Measurements from ENCODE around the gene PPP2R3A.

Gene PPP2R3A

DNA sequence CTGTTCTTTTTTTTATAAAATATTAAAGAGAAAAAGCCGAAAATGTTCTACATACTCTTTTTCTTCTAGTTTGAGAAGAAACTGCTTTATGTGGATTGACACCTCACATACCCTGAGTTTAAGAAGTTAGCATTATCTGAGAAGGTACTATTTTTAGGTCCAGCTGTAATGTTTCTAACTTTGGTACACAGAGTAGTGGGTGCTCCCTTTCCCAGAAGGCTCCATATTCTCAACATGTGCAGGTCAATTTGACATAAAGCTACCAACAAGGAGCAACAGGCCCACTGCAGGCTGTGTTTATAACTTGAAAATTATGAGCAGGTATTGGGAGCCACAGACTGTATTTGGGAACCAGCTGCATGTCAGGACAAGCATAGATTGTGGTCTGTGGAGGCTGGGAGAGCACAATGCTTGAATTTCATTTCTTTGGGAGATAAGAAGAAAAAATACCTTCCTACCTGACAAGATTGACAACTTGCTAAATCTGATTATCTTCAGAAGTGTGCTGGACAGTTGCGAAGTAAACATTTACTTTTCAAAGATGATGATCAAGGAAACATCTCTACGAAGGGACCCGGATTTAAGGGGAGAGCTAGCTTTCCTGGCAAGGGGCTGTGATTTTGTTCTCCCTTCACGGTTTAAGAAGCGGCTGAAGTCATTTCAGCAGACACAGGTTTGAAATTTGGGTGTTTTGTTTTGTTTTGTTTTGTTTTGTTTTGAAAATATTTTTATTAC, 57.2 kb downstream of the PPP2R3A start:
- Histone ChIP-seq H3K79me2 (ENCODE audit: control insufficient read depth, insufficient read depth, low read length, unreplicated experiment) (no peaks in the 10 kb centered on the region), H3K4me1 (ENCODE audit: control insufficient read depth, insufficient read depth, low read length, unreplicated experiment) (peaks cover 7% of the 10 kb centered on the region), H3K4me3 (ENCODE audit: low read depth, low read length) (no peak overlapping the region), H3K27me3 (ENCODE audit: insufficient read depth, low read length) (no peaks in the 10 kb centered on the region), H3K36me3 (ENCODE audit: insufficient read depth, low read length) (no peaks in the 10 kb centered on the region), H3K27ac (ENCODE audit: low read depth, low read length) (no peak overlapping the region), H2AFZ (ENCODE audit: low read length, unreplicated experiment) (no peak overlapping the region)

DNA sequence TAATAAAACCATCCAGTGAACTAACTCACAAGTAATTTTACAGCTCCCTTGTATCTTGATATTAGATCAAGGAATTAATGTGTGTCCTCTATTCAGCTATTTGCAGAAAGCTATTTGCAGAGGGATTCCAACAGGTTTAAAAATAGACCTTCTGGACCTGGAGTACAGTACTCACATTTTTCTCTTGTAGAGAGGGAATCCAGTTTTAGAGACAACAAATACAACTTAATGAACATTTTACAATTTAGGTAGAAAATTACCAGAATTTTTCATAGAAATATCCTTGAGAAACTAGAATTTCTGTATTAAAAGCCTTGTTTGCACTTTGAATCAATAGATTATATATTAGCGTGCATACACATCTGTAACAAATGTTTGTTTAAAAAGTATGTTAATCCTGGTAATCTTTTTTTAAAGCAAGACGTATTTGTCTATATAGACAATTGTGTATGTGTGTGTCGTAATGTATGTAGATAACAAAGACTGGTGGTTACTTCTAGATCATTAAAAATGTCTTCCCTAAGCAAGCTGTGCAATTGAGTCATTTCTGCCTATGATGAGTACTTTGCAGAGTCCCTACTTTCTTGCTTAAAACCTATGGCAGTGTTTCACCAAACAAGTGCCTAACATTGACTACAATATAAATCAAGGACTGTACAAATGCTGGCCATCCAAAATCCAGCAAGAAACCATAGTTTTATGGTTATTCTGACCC, 57.9 kb downstream of the PPP2R3A start:
- no peak overlapping the region for H3K4me3 ChIP-seq (ENCODE audit: low read depth, low read length)
- H3K4me1 ChIP-seq (ENCODE audit: control insufficient read depth, insufficient read depth, low read length, unreplicated experiment) = peaks cover 7% of the 10 kb centered on the region
- no peaks in the 10 kb centered on the region for H3K27me3 ChIP-seq (ENCODE audit: insufficient read depth, low read length)
- H3K27ac ChIP-seq (ENCODE audit: low read depth, low read length) = no peak overlapping the region
- no peak overlapping the region for H2AFZ ChIP-seq (ENCODE audit: low read length, unreplicated experiment)
- no peaks in the 10 kb centered on the region for H3K79me2 ChIP-seq (ENCODE audit: control insufficient read depth, insufficient read depth, low read length, unreplicated experiment)
- H3K36me3 ChIP-seq (ENCODE audit: insufficient read depth, low read length) = no peaks in the 10 kb centered on the region

DNA sequence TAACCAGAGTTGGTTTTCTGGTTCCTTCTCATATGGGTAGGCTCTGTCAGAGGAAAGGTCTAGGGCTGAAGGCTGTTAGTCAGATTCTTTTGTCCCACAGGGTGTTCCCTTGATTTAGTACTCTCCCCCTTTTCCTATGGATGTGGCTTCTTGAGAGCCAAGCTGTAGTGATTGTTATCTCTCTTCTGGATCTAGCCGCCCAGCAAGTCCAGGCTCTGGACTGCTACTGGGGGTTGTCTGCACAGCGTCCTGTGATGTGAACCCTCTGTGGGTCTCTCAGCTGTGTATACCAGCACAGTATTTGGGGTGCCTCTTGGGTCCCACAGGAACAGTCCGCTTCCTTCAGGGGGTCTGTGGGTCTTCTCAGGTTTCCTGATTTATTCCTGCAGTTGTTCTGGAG, 70.8 kb downstream of the PPP2R3A start:
- Histone ChIP-seq H3K4me1 (ENCODE audit: control insufficient read depth, insufficient read depth, low read length, unreplicated experiment) (no peaks in the 10 kb centered on the region), H3K4me3 (ENCODE audit: low read depth, low read length) (no peak overlapping the region), H2AFZ (ENCODE audit: low read length, unreplicated experiment) (no peak overlapping the region), H3K27me3 (ENCODE audit: insufficient read depth, low read length) (no peaks in the 10 kb centered on the region), H3K27ac (ENCODE audit: low read depth, low read length) (no peak overlapping the region), H3K36me3 (ENCODE audit: insufficient read depth, low read length) (no peaks in the 10 kb centered on the region; the same call in 1 of the 2 replicates), H3K79me2 (ENCODE audit: control insufficient read depth, insufficient read depth, low read length, unreplicated experiment) (no peaks in the 10 kb centered on the region)

DNA sequence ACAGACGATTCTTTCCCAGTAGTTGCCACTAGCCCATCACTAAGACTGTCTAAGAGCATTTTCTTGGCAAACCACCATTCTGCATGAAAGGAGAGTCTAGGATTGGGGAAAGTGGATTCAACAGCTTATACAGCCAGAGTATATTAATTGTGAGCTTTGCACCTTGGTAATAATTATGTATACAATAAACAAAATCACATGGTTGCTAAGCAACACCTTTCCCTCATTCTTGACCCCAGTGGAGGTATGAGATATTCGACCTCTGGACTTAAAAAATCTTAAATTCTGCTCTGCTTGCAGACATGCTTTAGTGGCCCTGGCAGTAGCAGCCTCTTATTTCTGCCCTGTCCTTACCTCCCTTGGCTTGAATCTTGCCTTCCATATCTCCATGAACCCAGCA, 73.1 kb downstream of the PPP2R3A start:
- no peaks in the 10 kb centered on the region for H3K27me3 ChIP-seq (ENCODE audit: insufficient read depth, low read length)
- H3K36me3 ChIP-seq (ENCODE audit: insufficient read depth, low read length) = no peaks in the 10 kb centered on the region; the same call in 1 of the 2 replicates
- H3K79me2 ChIP-seq (ENCODE audit: control insufficient read depth, insufficient read depth, low read length, unreplicated experiment) = no peaks in the 10 kb centered on the region
- no peak overlapping the region for H2AFZ ChIP-seq (ENCODE audit: low read length, unreplicated experiment)
- H3K4me3 ChIP-seq (ENCODE audit: low read depth, low read length) = no peak overlapping the region
- H3K27ac ChIP-seq (ENCODE audit: low read depth, low read length) = no peak overlapping the region
- H3K4me1 ChIP-seq (ENCODE audit: control insufficient read depth, insufficient read depth, low read length, unreplicated experiment) = no peaks in the 10 kb centered on the region

DNA sequence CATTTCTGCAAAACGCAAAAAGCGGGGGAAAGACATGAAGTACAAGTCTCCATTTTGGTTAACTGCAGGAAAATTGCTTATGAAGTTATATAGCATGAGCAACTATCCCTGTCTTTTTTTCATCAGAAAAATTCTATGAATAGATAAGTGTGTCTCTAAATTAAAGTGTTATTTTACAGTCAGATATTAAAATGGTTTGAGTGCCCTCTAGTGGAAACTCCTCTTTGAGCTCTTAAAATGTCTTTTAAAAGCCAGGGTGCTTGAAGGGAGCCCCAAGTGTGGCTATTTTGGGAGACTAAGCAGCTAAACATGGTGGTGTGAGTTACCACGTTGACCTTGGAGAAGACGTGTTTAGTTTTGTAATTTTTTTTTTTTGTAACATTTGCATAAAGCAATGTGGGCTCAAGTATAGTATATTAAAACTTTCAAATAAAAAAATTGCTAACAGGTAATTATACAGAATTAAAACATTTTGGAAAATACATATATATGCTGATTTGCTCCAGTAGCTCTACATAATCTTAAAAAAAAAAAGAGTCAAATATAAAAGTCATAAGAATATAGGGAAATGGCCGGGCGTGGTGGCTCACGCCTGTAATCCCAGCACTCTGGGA, 77.2 kb downstream of the PPP2R3A start:
- no peaks in the 10 kb centered on the region; the same call in 1 of the 2 replicates for H3K36me3 ChIP-seq (ENCODE audit: insufficient read depth, low read length)
- H3K27me3 ChIP-seq (ENCODE audit: insufficient read depth, low read length) = no peaks in the 10 kb centered on the region
- no peaks in the 10 kb centered on the region for H3K4me1 ChIP-seq (ENCODE audit: control insufficient read depth, insufficient read depth, low read length, unreplicated experiment)
- H3K4me3 ChIP-seq (ENCODE audit: low read depth, low read length) = no peak overlapping the region
- no peak overlapping the region for H2AFZ ChIP-seq (ENCODE audit: low read length, unreplicated experiment)
- no peak overlapping the region for H3K27ac ChIP-seq (ENCODE audit: low read depth, low read length)
- H3K79me2 ChIP-seq (ENCODE audit: control insufficient read depth, insufficient read depth, low read length, unreplicated experiment) = no peaks in the 10 kb centered on the region

DNA sequence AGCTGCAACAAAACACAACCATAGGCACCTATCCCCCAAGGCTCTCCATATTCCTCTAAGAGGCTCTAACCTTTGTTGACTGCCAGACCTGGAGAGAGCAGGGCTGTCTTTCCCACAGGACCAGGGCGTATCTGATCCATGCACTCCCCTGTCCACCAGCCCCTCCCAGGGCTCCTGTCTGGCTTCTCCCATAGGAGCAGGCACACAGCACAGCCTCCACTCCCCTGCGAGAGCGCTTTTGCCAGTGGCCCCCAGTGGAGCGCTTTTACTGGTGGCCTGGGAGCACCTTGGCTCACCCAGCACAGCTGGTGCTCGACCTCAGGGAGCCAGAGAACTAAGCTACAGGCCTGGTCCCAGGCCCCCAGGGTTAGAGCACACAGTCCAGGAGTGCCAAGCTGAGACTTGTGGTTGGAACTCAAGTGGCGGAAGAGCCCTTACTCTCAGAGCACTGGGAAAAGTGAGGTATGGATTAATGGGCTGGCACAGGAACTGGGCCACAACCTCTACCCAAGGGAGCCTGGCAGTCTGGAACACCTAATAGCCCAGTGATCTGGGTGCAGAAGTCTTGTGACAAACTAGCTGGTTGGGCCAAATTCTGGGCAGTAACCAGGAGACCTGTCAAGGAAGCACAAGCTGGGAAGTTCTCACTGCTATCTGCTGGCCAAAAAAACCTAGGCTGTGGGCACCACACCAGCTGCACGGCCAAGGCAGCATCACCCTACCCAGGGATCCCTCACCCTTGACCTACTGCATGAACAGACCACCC, 79.6 kb downstream of the PPP2R3A start:
- H3K4me3 ChIP-seq (ENCODE audit: low read depth, low read length) = no peak overlapping the region
- no peak overlapping the region for H3K27ac ChIP-seq (ENCODE audit: low read depth, low read length)

DNA sequence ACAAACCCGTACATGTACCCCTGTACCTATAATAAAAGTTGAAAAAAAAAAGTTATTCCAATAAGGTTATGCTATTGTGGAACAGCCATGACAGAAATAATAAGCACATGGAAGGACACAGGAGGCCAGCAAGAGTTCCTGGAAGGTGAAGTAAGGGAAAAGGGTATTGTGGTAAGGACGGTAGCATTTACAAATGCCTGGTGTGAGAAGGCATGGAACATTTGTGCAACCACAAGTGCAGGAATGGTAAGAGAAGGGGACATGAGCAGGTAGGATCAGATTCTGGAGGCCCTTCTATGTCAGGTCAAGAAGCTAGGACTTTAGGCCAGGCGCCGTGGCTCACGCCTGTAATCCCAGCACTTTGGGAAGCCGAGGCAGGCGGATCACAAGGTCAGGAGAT, 82.5 kb downstream of the PPP2R3A start:
- Histone ChIP-seq H3K4me1 (ENCODE audit: control insufficient read depth, insufficient read depth, low read length, unreplicated experiment) (no peaks in the 10 kb centered on the region), H3K27me3 (ENCODE audit: insufficient read depth, low read length) (no peaks in the 10 kb centered on the region), H3K79me2 (ENCODE audit: control insufficient read depth, insufficient read depth, low read length, unreplicated experiment) (no peaks in the 10 kb centered on the region), H3K27ac (ENCODE audit: low read depth, low read length) (no peak overlapping the region), H3K4me3 (ENCODE audit: low read depth, low read length) (no peak overlapping the region), H2AFZ (ENCODE audit: low read length, unreplicated experiment) (no peak overlapping the region), H3K36me3 (ENCODE audit: insufficient read depth, low read length) (no peaks in the 10 kb centered on the region)

More for the DNA sequence above, 79.6 kb downstream of the PPP2R3A start:
- no peaks in the 10 kb centered on the region; the same call in 1 of the 2 replicates for H3K36me3 ChIP-seq (ENCODE audit: insufficient read depth, low read length)
- no peak overlapping the region for H2AFZ ChIP-seq (ENCODE audit: low read length, unreplicated experiment)
- no peaks in the 10 kb centered on the region for H3K27me3 ChIP-seq (ENCODE audit: insufficient read depth, low read length)
- no peaks in the 10 kb centered on the region for H3K4me1 ChIP-seq (ENCODE audit: control insufficient read depth, insufficient read depth, low read length, unreplicated experiment)
- H3K79me2 ChIP-seq (ENCODE audit: control insufficient read depth, insufficient read depth, low read length, unreplicated experiment) = no peaks in the 10 kb centered on the region

DNA sequence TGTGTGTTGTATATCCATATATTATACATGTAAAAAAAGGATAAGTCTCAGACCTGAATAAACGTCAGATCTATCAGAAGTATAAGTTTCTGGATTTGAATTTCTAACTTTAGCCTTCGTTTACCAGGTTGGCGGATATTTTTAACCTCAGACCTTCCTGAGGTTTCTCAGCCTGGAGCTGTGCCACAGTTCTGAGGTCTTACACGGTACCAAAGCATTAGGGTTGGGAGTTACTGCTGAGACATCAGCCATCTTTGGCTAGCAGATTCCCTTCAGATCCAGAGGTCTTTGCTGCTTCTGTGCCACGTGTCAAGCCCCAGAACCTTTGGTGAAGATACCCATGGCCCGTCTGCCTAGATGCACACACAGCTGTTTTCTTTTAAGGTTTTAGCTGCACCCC, 84.7 kb downstream of the PPP2R3A start:
- Histone ChIP-seq H2AFZ (ENCODE audit: low read length, unreplicated experiment) (no peak overlapping the region), H3K27me3 (ENCODE audit: insufficient read depth, low read length) (no peaks in the 10 kb centered on the region), H3K79me2 (ENCODE audit: control insufficient read depth, insufficient read depth, low read length, unreplicated experiment) (no peaks in the 10 kb centered on the region), H3K4me1 (ENCODE audit: control insufficient read depth, insufficient read depth, low read length, unreplicated experiment) (no peaks in the 10 kb centered on the region), H3K27ac (ENCODE audit: low read depth, low read length) (no peak overlapping the region), H3K4me3 (ENCODE audit: low read depth, low read length) (no peak overlapping the region), H3K36me3 (ENCODE audit: insufficient read depth, low read length) (no peaks in the 10 kb centered on the region)

DNA sequence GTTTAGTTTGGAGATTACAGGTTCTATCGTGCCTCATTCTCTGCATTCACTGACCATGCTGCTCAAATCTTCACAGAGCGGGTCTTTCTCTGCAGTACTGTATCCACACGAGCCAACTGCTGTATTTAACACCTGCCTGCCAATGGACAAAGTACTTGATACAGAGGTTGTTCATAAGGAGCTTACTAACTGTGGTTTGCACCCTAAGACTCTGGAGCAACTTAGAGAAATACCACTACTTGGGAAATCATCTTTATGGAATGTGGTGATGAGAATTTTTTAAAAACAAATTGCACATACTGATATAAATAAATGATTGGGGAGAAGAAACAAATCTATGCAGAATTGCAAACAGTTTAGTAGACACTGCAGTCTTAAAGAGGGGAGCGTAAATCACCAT, 90.0 kb downstream of the PPP2R3A start:
- H2AFZ ChIP-seq (ENCODE audit: low read length, unreplicated experiment) = no peak overlapping the region
- H3K4me3 ChIP-seq (ENCODE audit: low read depth, low read length) = no peak overlapping the region
- H3K4me1 ChIP-seq (ENCODE audit: control insufficient read depth, insufficient read depth, low read length, unreplicated experiment) = no peaks in the 10 kb centered on the region
- no peaks in the 10 kb centered on the region for H3K36me3 ChIP-seq (ENCODE audit: insufficient read depth, low read length)
- H3K79me2 ChIP-seq (ENCODE audit: control insufficient read depth, insufficient read depth, low read length, unreplicated experiment) = no peaks in the 10 kb centered on the region
- no peak overlapping the region for H3K27ac ChIP-seq (ENCODE audit: low read depth, low read length)
- no peaks in the 10 kb centered on the region for H3K27me3 ChIP-seq (ENCODE audit: insufficient read depth, low read length)

DNA sequence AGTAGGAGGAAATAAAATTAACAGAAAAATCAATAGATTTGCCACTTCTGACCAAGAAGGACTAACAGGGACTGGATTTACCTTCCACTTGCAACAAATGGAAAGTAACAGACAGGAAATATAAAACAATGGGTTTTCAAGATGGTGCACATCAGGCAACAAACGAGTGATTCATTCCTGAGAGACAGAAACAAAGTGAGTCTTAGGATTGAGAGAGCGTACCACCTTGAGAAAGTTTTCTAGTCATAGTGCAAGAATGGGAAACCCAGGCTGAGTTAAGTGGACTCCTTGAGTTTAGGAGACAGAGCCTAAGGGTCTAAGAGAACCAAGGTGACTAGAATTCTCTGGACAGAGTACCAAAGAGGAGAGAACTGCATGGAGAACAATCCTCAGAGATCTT, 101.7 kb downstream of the PPP2R3A start:
- Histone ChIP-seq H3K27ac (ENCODE audit: low read depth, low read length) (no peak overlapping the region), H2AFZ (ENCODE audit: low read length, unreplicated experiment) (no peak overlapping the region), H3K4me3 (ENCODE audit: low read depth, low read length) (no peak overlapping the region), H3K27me3 (ENCODE audit: insufficient read depth, low read length) (no peaks in the 10 kb centered on the region), H3K79me2 (ENCODE audit: control insufficient read depth, insufficient read depth, low read length, unreplicated experiment) (no peaks in the 10 kb centered on the region), H3K36me3 (ENCODE audit: insufficient read depth, low read length) (no peaks in the 10 kb centered on the region), H3K4me1 (ENCODE audit: control insufficient read depth, insufficient read depth, low read length, unreplicated experiment) (peaks cover 23% of the 10 kb centered on the region)
